ENCODE measurements around the gene ZG16. TPM values are rescaled to one million over a fixed set of nuclear protein-coding genes. Genes with fewer than 3 reads are reported as not detected.
"Not testable (repeated sequence)": the region's sequence is repeated elsewhere in the genome, so short reads cannot be mapped to it uniquely, and the experiment has no call there.

The ZG16 gene
- total RNA-seq (under 1 TPM in 1 of 2 donors, not detected in 1; 0.12 TPM), polyA plus RNA-seq (10 to 100 TPM in 1 of 2 donors, 1 to 10 TPM in 1; 4.3 to 23.9 TPM)
- long read RNA-seq, donor 1: 0 reads
- long read RNA-seq, donor 2: 0 reads

- H3K36me3 ChIP-seq (ENCODE audit: control insufficient read depth in 1 of 2, insufficient read depth in 2 of 2, low read length in 1 of 2): no peaks in the 10 kb centered on the region
- 69 to 73% methylated on average over 10 of the region's 10 CpGs for WGBS, 2 donors
- H3K4me3 ChIP-seq (ENCODE audit: low read length in 2 of 2): no peak within 1 kb of the TSS
- intact Hi-C loops (cut with DNase I): no loop called here
- H3K9me3 ChIP-seq (ENCODE audit: control insufficient read depth, low read length): no peaks in the 10 kb centered on the region
- ATAC-seq (ENCODE audit: low FRiP score): no peak
- no peaks in the 10 kb centered on the region for H3K27me3 ChIP-seq (ENCODE audit: control insufficient read depth in 1 of 2, insufficient read depth in 2 of 2, low read length in 1 of 2)
- DNase-seq: no peak
- H3K4me1 ChIP-seq (ENCODE audit: control insufficient read depth in 1 of 2, insufficient read depth in 2 of 2, low read length in 2 of 2): no peaks in the 10 kb centered on the region
- no peak within 1 kb of the TSS for H3K27ac ChIP-seq (ENCODE audit: low read depth in 1 of 2, low read length in 2 of 2)
These were observed at the start of gene ZG16 for GRCh38 chr16:29777576-29778350. Gene ZG16 (plus strand): TSS chr16:29778256. CDS start chr16:29779267, 1,011 bp downstream.

- Histone ChIP-seq H3K9me3 (ENCODE audit: control insufficient read depth, low read length) (no peaks in the 10 kb centered on the region), H3K27me3 (ENCODE audit: control insufficient read depth in 1 of 2, insufficient read depth in 2 of 2, low read length in 1 of 2) (no peaks in the 10 kb centered on the region), H3K4me3 (ENCODE audit: low read length in 2 of 2) (no peak overlapping the region), H3K36me3 (ENCODE audit: control insufficient read depth in 1 of 2, insufficient read depth in 2 of 2, low read length in 1 of 2) (no peaks in the 10 kb centered on the region), H3K4me1 (ENCODE audit: control insufficient read depth in 1 of 2, insufficient read depth in 2 of 2, low read length in 2 of 2) (no peaks in the 10 kb centered on the region), H3K27ac (ENCODE audit: low read depth in 1 of 2, low read length in 2 of 2) (no peak overlapping the region)
- no peak for ATAC-seq (ENCODE audit: low FRiP score)
- DNase-seq: peak; percentile 3 to 11
- whole genome bisulfite sequencing, 2 donors: 28 to 29% methylated on average over 6 of the region's 6 CpGs
- intact Hi-C loops (cut with DNase I): no loop called here
These were observed 48.9 kb upstream of the ZG16 start for GRCh38 chr16:29729116-29729521.

- WGBS, 2 donors: 67 to 70% methylated on average over 7 of the region's 7 CpGs
- H3K4me1 ChIP-seq (ENCODE audit: control insufficient read depth in 1 of 2, insufficient read depth in 2 of 2, low read length in 2 of 2): no peaks in the 10 kb centered on the region
- no peaks in the 10 kb centered on the region for H3K9me3 ChIP-seq (ENCODE audit: control insufficient read depth, low read length)
- no peaks in the 10 kb centered on the region for H3K27me3 ChIP-seq (ENCODE audit: control insufficient read depth in 1 of 2, insufficient read depth in 2 of 2, low read length in 1 of 2)
- no peak overlapping the region for H3K4me3 ChIP-seq (ENCODE audit: low read length in 2 of 2)
- no peak for ATAC-seq (ENCODE audit: low FRiP score)
- peak in 1 of 2 donors; percentile 39 for DNase-seq
- H3K27ac ChIP-seq (ENCODE audit: low read depth in 1 of 2, low read length in 2 of 2): no peak overlapping the region
- intact Hi-C loops (cut with DNase I): no loop called here
- no peaks in the 10 kb centered on the region for H3K36me3 ChIP-seq (ENCODE audit: control insufficient read depth in 1 of 2, insufficient read depth in 2 of 2, low read length in 1 of 2)
These were observed 47.4 kb upstream of the ZG16 start for GRCh38 chr16:29730649-29731048.

GRCh38 chr16:29731768-29732601 lies 46.1 kb upstream of the ZG16 start:
- WGBS, 2 donors: 83 to 84% methylated on average over 13 of the region's 13 CpGs
- H3K9me3 ChIP-seq (ENCODE audit: control insufficient read depth, low read length); H3K27ac ChIP-seq (ENCODE audit: low read depth in 1 of 2, low read length in 2 of 2); H3K4me3 ChIP-seq (ENCODE audit: low read length in 2 of 2); ATAC-seq (ENCODE audit: low FRiP score); H3K36me3 ChIP-seq (ENCODE audit: control insufficient read depth in 1 of 2, insufficient read depth in 2 of 2, low read length in 1 of 2); H3K27me3 ChIP-seq (ENCODE audit: control insufficient read depth in 1 of 2, insufficient read depth in 2 of 2, low read length in 1 of 2); intact Hi-C loops (cut with DNase I); H3K4me1 ChIP-seq (ENCODE audit: control insufficient read depth in 1 of 2, insufficient read depth in 2 of 2, low read length in 2 of 2): not testable (repeated sequence)
- DNase-seq: peak; percentile 8 to 40

GRCh38 chr16:29734786-29735185 lies 43.3 kb upstream of the ZG16 start:
- intact Hi-C loops (cut with DNase I): no loop called here
- Histone ChIP-seq H3K27me3 (ENCODE audit: control insufficient read depth in 1 of 2, insufficient read depth in 2 of 2, low read length in 1 of 2) (peaks cover 0 to 1% of the 10 kb centered on the region in 2 donors), H3K27ac (ENCODE audit: low read depth in 1 of 2, low read length in 2 of 2) (no peak overlapping the region), H3K4me1 (ENCODE audit: control insufficient read depth in 1 of 2, insufficient read depth in 2 of 2, low read length in 2 of 2) (no peaks in the 10 kb centered on the region), H3K9me3 (ENCODE audit: control insufficient read depth, low read length) (peaks cover 2% of the 10 kb centered on the region), H3K4me3 (ENCODE audit: low read length in 2 of 2) (no peak overlapping the region), H3K36me3 (ENCODE audit: control insufficient read depth in 1 of 2, insufficient read depth in 2 of 2, low read length in 1 of 2) (no peaks in the 10 kb centered on the region)
- ATAC-seq (ENCODE audit: low FRiP score): no peak
- 67% methylated on average over 1 of the region's 1 CpG for WGBS, 2 donors
- DNase-seq: no peak

GRCh38 chr16:29736112-29736511 lies 41.9 kb upstream of the ZG16 start:
- H3K4me3 ChIP-seq (ENCODE audit: low read length in 2 of 2): no peak overlapping the region
- peaks cover 2% of the 10 kb centered on the region for H3K9me3 ChIP-seq (ENCODE audit: control insufficient read depth, low read length)
- ATAC-seq (ENCODE audit: low FRiP score) (no peak), DNase-seq (peak; percentile 13 to 23)
- H3K27ac ChIP-seq (ENCODE audit: low read depth in 1 of 2, low read length in 2 of 2): no peak overlapping the region
- 28 to 30% methylated on average over 5 of the region's 5 CpGs for WGBS, 2 donors
- no peaks in the 10 kb centered on the region for H3K4me1 ChIP-seq (ENCODE audit: control insufficient read depth in 1 of 2, insufficient read depth in 2 of 2, low read length in 2 of 2)
- intact Hi-C loops (cut with DNase I): no loop called here
- peaks cover 0 to 1% of the 10 kb centered on the region in 2 donors for H3K27me3 ChIP-seq (ENCODE audit: control insufficient read depth in 1 of 2, insufficient read depth in 2 of 2, low read length in 1 of 2)
- no peaks in the 10 kb centered on the region for H3K36me3 ChIP-seq (ENCODE audit: control insufficient read depth in 1 of 2, insufficient read depth in 2 of 2, low read length in 1 of 2)

- intact Hi-C loops (cut with DNase I): no loop called here
- Histone ChIP-seq H3K4me3 (ENCODE audit: low read length in 2 of 2) (no peak overlapping the region), H3K27me3 (ENCODE audit: control insufficient read depth in 1 of 2, insufficient read depth in 2 of 2, low read length in 1 of 2) (peaks cover 0 to 1% of the 10 kb centered on the region in 2 donors), H3K36me3 (ENCODE audit: control insufficient read depth in 1 of 2, insufficient read depth in 2 of 2, low read length in 1 of 2) (no peaks in the 10 kb centered on the region), H3K9me3 (ENCODE audit: control insufficient read depth, low read length) (peaks cover 3% of the 10 kb centered on the region), H3K4me1 (ENCODE audit: control insufficient read depth in 1 of 2, insufficient read depth in 2 of 2, low read length in 2 of 2) (no peaks in the 10 kb centered on the region), H3K27ac (ENCODE audit: low read depth in 1 of 2, low read length in 2 of 2) (no peak overlapping the region)
- peak in 1 of 2 donors; percentile 7 for DNase-seq
- ATAC-seq (ENCODE audit: low FRiP score): no peak
- WGBS, 2 donors: 66 to 70% methylated on average over 6 of the region's 6 CpGs
These were observed 41.3 kb upstream of the ZG16 start for GRCh38 chr16:29736764-29737163.

- peaks cover 0 to 1% of the 10 kb centered on the region in 2 donors for H3K27me3 ChIP-seq (ENCODE audit: control insufficient read depth in 1 of 2, insufficient read depth in 2 of 2, low read length in 1 of 2)
- no peak for ATAC-seq (ENCODE audit: low FRiP score)
- DNase-seq: peak; percentile 10 to 19
- peaks cover 3% of the 10 kb centered on the region for H3K9me3 ChIP-seq (ENCODE audit: control insufficient read depth, low read length)
- H3K27ac ChIP-seq (ENCODE audit: low read depth in 1 of 2, low read length in 2 of 2): no peak overlapping the region
- 66 to 69% methylated on average over 5 of the region's 5 CpGs for WGBS, 2 donors
- no peaks in the 10 kb centered on the region for H3K4me1 ChIP-seq (ENCODE audit: control insufficient read depth in 1 of 2, insufficient read depth in 2 of 2, low read length in 2 of 2)
- intact Hi-C loops (cut with DNase I): no loop called here
- H3K36me3 ChIP-seq (ENCODE audit: control insufficient read depth in 1 of 2, insufficient read depth in 2 of 2, low read length in 1 of 2): no peaks in the 10 kb centered on the region
- H3K4me3 ChIP-seq (ENCODE audit: low read length in 2 of 2): no peak overlapping the region
These were observed 40.3 kb upstream of the ZG16 start for GRCh38 chr16:29737713-29738112.
